ENCODE results near the gene MARCHF5. TPM values are rescaled to one million over a fixed set of nuclear protein-coding genes. Genes with fewer than 3 reads are reported as not detected.

MARCHF5 gene
- total RNA-seq, 1 experiment from 2014 or later = 32.2 TPM

DNA sequence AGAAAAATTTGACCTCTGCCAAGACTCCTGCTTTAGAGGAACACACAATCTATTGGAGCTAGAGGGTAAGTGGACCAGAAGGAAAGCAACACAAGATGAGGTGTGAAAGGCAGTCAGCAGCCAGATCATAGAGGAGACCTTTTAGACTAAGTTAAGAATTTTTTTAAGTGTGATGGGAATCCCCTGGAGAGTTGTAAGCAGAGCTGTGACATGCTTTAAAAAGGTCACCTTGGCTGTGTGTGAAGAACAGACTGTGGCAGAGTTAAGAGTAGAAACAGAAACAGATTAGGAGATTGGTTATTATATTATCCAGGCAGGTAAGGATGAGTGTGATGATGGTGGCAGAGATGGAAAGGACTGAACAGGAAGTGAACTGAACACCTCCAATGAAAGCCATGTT, 23.6 kb upstream of the MARCHF5 start:
- H3K27me3 Mint-ChIP-seq (ENCODE audit: low read depth) = no peaks in the 10 kb centered on the region
- no peaks in the 10 kb centered on the region for H3K9me3 Mint-ChIP-seq
- ChIA-PET CTCF (no interaction called here), POLR2A (no interaction called here)
- TF ChIP-seq, protein P1, sequence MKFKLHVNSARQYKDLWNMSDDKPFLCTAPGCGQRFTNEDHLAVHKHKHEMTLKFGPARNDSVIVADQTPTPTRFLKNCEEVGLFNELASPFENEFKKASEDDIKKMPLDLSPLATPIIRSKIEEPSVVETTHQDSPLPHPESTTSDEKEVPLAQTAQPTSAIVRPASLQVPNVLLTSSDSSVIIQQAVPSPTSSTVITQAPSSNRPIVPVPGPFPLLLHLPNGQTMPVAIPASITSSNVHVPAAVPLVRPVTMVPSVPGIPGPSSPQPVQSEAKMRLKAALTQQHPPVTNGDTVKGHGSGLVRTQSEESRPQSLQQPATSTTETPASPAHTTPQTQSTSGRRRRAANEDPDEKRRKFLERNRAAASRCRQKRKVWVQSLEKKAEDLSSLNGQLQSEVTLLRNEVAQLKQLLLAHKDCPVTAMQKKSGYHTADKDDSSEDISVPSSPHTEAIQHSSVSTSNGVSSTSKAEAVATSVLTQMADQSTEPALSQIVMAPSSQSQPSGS (CRISPR knock-in tag; IDR thresholded peaks at IDR 0.05; ENCODE audit: borderline replicate concordance, low read depth) = no peak
- TF ChIP-seq TCF7 (CRISPR knock-in tag; IDR thresholded peaks at IDR 0.05; ENCODE audit: low read depth) (no peak), OVOL2 (CRISPR knock-in tag; IDR thresholded peaks at IDR 0.05; ENCODE audit: borderline replicate concordance) (no peak), KAT7 (CRISPR knock-in tag; IDR thresholded peaks at IDR 0.05; ENCODE audit: borderline replicate concordance) (no peak), GABPB1 (CRISPR knock-in tag; IDR thresholded peaks at IDR 0.05) (no peak), HMGXB4 (CRISPR knock-in tag; IDR thresholded peaks at IDR 0.05) (no peak), SOX15 (CRISPR knock-in tag; IDR thresholded peaks at IDR 0.05) (no peak)
- DNase-seq (ENCODE audit: low spot score) (no peak), ATAC-seq (no peak)
- no peak overlapping the region for H3K4me3 Mint-ChIP-seq
- H3K36me3 Mint-ChIP-seq = no peaks in the 10 kb centered on the region
- H3K4me1 Mint-ChIP-seq = no peaks in the 10 kb centered on the region
- no peak overlapping the region for H3K27ac Mint-ChIP-seq

- Mint-ChIP-seq H3K4me3 (no peak overlapping the region), H3K27me3 (ENCODE audit: low read depth) (no peaks in the 10 kb centered on the region), H3K4me1 (no peaks in the 10 kb centered on the region), H3K27ac (no peak overlapping the region), H3K36me3 (no peaks in the 10 kb centered on the region), H3K9me3 (no peaks in the 10 kb centered on the region)
- TF ChIP-seq TP53 (CRISPR knock-in tag; IDR thresholded peaks at IDR 0.05) (no peak), MAX (CRISPR knock-in tag; IDR thresholded peaks at IDR 0.05) (no peak), ESRRA (CRISPR knock-in tag; IDR thresholded peaks at IDR 0.05; ENCODE audit: borderline replicate concordance) (no peak), ZNF263 (CRISPR knock-in tag; IDR thresholded peaks at IDR 0.05; ENCODE audit: low read depth) (no peak), ZNF232 (CRISPR knock-in tag; IDR thresholded peaks at IDR 0.05) (no peak), USF1 (CRISPR knock-in tag; IDR thresholded peaks at IDR 0.05) (no peak), ZNF138 (CRISPR knock-in tag; conservative IDR thresholded peaks at IDR 0.05) (no peak), SMAD4 (CRISPR knock-in tag; IDR thresholded peaks at IDR 0.05) (no peak), ZNF512 (CRISPR knock-in tag; IDR thresholded peaks at IDR 0.05; ENCODE audit: borderline replicate concordance) (no peak), FOXJ3 (CRISPR knock-in tag; IDR thresholded peaks at IDR 0.05; ENCODE audit: borderline replicate concordance) (no peak), GTF2I (CRISPR knock-in tag; conservative IDR thresholded peaks at IDR 0.05) (no peak)
- POLR2A ChIA-PET = no interaction called here
- DNase-seq (ENCODE audit: low spot score) (no peak), ATAC-seq (no peak)
- CTCF ChIA-PET = interaction anchor here (0.6 kb wide), 2 partner anchors 23 to 52 kb away, joined by 3 read pairs; partner anchors contain the start of gene MARCHF5
Observed at GRCh38 chr10:92268748-92269147, 22.2 kb upstream of the MARCHF5 start.

DNA sequence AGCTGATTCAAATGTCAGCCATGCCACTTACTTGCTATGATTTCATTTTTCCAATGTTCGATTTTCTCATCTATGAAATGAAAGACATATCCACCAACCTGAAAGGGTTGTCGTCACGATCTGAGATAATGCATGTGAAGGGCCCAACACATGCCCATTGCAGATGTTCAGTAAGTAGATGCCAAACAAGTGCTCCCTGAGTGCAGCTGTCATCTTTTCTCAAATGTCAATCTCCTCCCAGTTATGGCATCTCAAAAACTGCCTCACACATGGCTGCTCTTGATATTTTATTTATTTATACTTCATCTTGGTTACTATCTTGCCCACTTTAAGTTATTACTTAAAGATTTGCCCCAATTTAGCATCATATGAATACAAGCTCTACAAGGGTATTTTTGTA, 16.9 kb upstream of the MARCHF5 start:
- ATAC-seq = no peak
- TF ChIP-seq KAT7 (CRISPR knock-in tag; IDR thresholded peaks at IDR 0.05; ENCODE audit: borderline replicate concordance) = no peak
- TF ChIP-seq NFYB (CRISPR knock-in tag; conservative IDR thresholded peaks at IDR 0.05; ENCODE audit: low read depth) = no peak
- TF ChIP-seq, protein P2, sequence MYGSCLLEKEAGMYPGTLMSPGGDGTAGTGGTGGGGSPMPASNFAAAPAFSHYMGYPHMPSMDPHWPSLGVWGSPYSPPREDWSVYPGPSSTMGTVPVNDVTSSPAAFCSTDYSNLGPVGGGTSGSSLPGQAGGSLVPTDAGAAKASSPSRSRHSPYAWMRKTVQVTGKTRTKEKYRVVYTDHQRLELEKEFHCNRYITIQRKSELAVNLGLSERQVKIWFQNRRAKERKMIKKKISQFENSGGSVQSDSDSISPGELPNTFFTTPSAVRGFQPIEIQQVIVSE (CRISPR knock-in tag; IDR thresholded peaks at IDR 0.05; ENCODE audit: borderline replicate concordance) = no peak
- no peak for TF ChIP-seq TEAD1 (CRISPR knock-in tag; IDR thresholded peaks at IDR 0.05)
- TF ChIP-seq MXD4 (CRISPR knock-in tag; IDR thresholded peaks at IDR 0.05; ENCODE audit: borderline replicate concordance) = no peak
- no peak for TF ChIP-seq ERG (CRISPR knock-in tag; IDR thresholded peaks at IDR 0.05)
- no peak for TF ChIP-seq ZNF671 (CRISPR knock-in tag; IDR thresholded peaks at IDR 0.05)
- no peak for TF ChIP-seq CREB1 (CRISPR knock-in tag; IDR thresholded peaks at IDR 0.05)
- H3K4me3 Mint-ChIP-seq = no peak overlapping the region
- DNase-seq (ENCODE audit: low spot score) = no peak
- H3K4me1 Mint-ChIP-seq = no peaks in the 10 kb centered on the region
- POLR2A ChIA-PET = no interaction called here
- CTCF ChIA-PET = no interaction called here
- H3K36me3 Mint-ChIP-seq = no peaks in the 10 kb centered on the region
- no peaks in the 10 kb centered on the region for H3K27me3 Mint-ChIP-seq (ENCODE audit: low read depth)
- no peak overlapping the region for H3K27ac Mint-ChIP-seq
- no peaks in the 10 kb centered on the region for H3K9me3 Mint-ChIP-seq
